Measurements from ENCODE around the gene CCDC40. TPM values are rescaled to one million over a fixed set of nuclear protein-coding genes. Genes with fewer than 3 reads are reported as not detected.

The CCDC40 gene
- total and polyA plus RNA-seq, 2 of the 13 experiments (the other 11 are each of a cell fraction or from before 2014, with no cell fraction given): 4.1 to 5.5 TPM

DNA sequence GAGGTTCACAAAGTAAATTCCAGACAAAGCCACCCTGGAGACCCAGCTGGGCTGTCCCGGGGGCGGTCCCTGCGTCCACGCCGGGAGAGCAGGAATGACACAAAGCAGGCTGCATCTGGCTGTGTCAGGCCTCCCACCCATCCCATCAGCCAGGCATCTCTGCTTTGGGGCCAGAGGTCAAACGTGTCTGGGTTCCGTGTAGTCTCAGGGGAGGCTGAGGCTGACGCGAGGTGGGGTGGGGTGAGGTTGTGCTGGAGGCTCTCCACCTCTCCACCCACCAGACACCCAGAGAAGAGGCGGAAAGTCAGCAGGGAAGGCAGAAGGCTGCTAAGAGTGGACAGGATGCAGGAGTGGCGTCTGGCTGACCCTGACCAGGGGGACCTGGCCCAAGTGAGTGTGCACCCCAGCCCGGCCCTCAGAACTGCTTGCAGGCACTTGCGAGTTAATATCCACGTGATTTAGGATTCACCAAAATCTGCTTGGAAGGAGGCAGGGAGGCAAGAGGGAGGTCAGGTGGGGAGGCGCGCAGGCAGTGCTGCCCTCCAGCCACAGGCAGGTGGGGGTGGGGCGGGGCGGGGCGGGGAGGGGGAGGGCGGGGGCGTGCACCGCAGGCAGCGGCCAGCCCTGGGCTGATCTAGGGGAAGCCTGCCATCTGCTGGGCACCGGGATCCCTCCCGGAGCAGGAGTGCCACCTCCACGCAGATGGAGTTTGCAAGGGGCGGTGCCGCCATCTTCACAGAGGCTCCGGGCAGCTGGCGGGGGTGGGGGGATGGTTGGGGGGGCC is 45.1 kb upstream of the CCDC40 start (continued):
- TF ChIP-seq, protein P1, sequence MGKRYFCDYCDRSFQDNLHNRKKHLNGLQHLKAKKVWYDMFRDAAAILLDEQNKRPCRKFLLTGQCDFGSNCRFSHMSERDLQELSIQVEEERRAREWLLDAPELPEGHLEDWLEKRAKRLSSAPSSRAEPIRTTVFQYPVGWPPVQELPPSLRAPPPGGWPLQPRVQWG (CRISPR knock-in tag; IDR thresholded peaks at IDR 0.05; ENCODE audit: borderline replicate concordance, low read depth): no peak
- TF ChIP-seq, protein P2, sequence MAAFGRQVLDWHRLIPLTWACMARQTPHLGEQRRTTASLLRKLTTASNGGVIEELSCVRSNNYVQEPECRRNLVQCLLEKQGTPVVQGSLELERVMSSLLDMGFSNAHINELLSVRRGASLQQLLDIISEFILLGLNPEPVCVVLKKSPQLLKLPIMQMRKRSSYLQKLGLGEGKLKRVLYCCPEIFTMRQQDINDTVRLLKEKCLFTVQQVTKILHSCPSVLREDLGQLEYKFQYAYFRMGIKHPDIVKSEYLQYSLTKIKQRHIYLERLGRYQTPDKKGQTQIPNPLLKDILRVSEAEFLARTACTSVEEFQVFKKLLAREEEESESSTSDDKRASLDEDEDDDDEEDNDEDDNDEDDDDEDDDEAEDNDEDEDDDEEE (CRISPR knock-in tag; IDR thresholded peaks at IDR 0.05): peak; percentile 76; the same call in 1 of the 2 replicates
- TF ChIP-seq, protein P3, sequence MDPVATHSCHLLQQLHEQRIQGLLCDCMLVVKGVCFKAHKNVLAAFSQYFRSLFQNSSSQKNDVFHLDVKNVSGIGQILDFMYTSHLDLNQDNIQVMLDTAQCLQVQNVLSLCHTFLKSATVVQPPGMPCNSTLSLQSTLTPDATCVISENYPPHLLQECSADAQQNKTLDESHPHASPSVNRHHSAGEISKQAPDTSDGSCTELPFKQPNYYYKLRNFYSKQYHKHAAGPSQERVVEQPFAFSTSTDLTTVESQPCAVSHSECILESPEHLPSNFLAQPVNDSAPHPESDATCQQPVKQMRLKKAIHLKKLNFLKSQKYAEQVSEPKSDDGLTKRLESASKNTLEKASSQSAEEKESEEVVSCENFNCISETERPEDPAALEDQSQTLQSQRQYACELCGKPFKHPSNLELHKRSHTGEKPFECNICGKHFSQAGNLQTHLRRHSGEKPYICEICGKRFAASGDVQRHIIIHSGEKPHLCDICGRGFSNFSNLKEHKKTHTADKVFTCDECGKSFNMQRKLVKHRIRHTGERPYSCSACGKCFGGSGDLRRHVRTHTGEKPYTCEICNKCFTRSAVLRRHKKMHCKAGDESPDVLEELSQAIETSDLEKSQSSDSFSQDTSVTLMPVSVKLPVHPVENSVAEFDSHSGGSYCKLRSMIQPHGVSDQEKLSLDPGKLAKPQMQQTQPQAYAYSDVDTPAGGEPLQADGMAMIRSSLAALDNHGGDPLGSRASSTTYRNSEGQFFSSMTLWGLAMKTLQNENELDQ (CRISPR knock-in tag; IDR thresholded peaks at IDR 0.05; ENCODE audit: borderline replicate concordance): no peak
- TF ChIP-seq, protein P4, sequence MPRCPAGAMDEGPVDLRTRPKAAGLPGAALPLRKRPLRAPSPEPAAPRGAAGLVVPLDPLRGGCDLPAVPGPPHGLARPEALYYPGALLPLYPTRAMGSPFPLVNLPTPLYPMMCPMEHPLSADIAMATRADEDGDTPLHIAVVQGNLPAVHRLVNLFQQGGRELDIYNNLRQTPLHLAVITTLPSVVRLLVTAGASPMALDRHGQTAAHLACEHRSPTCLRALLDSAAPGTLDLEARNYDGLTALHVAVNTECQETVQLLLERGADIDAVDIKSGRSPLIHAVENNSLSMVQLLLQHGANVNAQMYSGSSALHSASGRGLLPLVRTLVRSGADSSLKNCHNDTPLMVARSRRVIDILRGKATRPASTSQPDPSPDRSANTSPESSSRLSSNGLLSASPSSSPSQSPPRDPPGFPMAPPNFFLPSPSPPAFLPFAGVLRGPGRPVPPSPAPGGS (CRISPR knock-in tag; IDR thresholded peaks at IDR 0.05): 0 out of 2 replicates have a peak, but pooled peaks have one; percentile 3
- TF ChIP-seq, protein P5, sequence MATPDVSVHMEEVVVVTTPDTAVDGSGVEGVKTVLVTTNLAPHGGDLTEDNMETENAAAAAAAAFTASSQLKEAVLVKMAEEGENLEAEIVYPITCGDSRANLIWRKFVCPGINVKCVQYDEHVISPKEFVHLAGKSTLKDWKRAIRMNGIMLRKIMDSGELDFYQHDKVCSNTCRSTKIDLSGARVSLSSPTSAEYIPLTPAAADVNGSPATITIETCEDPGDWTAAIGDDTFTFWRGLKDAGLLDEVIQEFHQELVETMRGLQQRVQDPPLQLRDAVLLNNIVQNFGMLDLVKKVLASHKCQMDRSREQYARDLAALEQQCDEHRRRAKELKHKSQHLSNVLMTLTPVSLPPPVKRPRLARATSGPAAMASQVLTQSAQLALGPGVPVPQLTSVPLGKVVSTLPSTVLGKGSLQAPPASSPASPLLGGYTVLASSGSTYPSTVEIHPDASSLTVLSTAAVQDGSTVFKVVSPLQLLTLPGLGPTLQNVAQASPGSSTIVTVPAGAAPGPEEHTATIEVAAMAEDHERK (CRISPR knock-in tag; IDR thresholded peaks at IDR 0.05; ENCODE audit: low read depth): no peak
- TF ChIP-seq NFKB2 (CRISPR knock-in tag; IDR thresholded peaks at IDR 0.05; ENCODE audit: borderline replicate concordance) (peak; percentile 36), DR1 (CRISPR knock-in tag; IDR thresholded peaks at IDR 0.05) (no peak), MXI1 (IDR thresholded peaks at IDR 0.05; ENCODE audit: borderline replicate concordance, low read depth, low read length) (peak; percentile 60; the same call in 1 of the 3 replicates), REPIN1 (CRISPR knock-in tag; IDR thresholded peaks at IDR 0.05; ENCODE audit: borderline replicate concordance, low read depth) (peak; percentile 45), ZNF460 (CRISPR knock-in tag; IDR thresholded peaks at IDR 0.05; ENCODE audit: borderline replicate concordance) (no peak), SIN3A (IDR thresholded peaks at IDR 0.05; ENCODE audit: borderline replicate concordance, low read depth, low read length) (peak; percentile 77; the same call in 1 of the 2 replicates), MAZ (IDR thresholded peaks at IDR 0.05; ENCODE audit: borderline replicate concordance, low read depth, low read length) (peak; percentile 81), MAZ (CRISPR knock-in tag; IDR thresholded peaks at IDR 0.05; ENCODE audit: low read depth) (no peak; the same call in 1 of the 2 replicates), NR2F6 (IDR thresholded peaks at IDR 0.05) (peak; percentile 33; the same call in 1 of the 2 replicates), NR2F6 (CRISPR knock-in tag; IDR thresholded peaks at IDR 0.05) (0 out of 2 replicates have a peak, but pooled peaks have one; percentile 31), ASH2L (IDR thresholded peaks at IDR 0.05; ENCODE audit: insufficient read length, low read depth, low read length) (no peak), SRF (IDR thresholded peaks at IDR 0.05; ENCODE audit: low read depth, low read length) (0 out of 2 replicates have a peak, but pooled peaks have one; percentile 6)
- TF ChIP-seq, protein P6, sequence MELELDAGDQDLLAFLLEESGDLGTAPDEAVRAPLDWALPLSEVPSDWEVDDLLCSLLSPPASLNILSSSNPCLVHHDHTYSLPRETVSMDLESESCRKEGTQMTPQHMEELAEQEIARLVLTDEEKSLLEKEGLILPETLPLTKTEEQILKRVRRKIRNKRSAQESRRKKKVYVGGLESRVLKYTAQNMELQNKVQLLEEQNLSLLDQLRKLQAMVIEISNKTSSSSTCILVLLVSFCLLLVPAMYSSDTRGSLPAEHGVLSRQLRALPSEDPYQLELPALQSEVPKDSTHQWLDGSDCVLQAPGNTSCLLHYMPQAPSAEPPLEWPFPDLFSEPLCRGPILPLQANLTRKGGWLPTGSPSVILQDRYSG (CRISPR knock-in tag; IDR thresholded peaks at IDR 0.05): no peak
